HG02884 (cell line): ENCODE data around the gene USP46.

Experiments used
- ATAC-seq: cut with Tn5 transposase; IDR thresholded peaks from one replicate; pipeline ENCODE4 v1.9.1; 2021; ENCODE audit warnings: mild to moderate bottlenecking, moderate library complexity; ENCODE audit not compliant: unreplicated experiment

Gene USP46

GRCh38 chr4:52622564-52622963 is 36.5 kb downstream of the USP46 start:
- no peak for ATAC-seq

GRCh38 chr4:52621567-52621966 is 37.5 kb downstream of the USP46 start:
- ATAC-seq: no peak

GRCh38 chr4:52619591-52619931 is 39.5 kb downstream of the USP46 start:
- ATAC-seq: no peak

- ATAC-seq: no peak
Measured at GRCh38 chr4:52618795-52619590, 40.1 kb downstream of the USP46 start.

GRCh38 chr4:52617336-52618020 is 41.6 kb downstream of the USP46 start:
- ATAC-seq: no peak

- ATAC-seq: no peak
Measured at GRCh38 chr4:52614241-52614640, 44.9 kb downstream of the USP46 start.

GRCh38 chr4:52612341-52612740 is 46.8 kb downstream of the USP46 start:
- ATAC-seq: no peak

- no peak for ATAC-seq
Measured at GRCh38 chr4:52611030-52611555, 48.0 kb downstream of the USP46 start.

- no peak for ATAC-seq
Measured at GRCh38 chr4:52606726-52607125, 52.4 kb downstream of the USP46 start.

GRCh38 chr4:52606040-52606439 is 53.1 kb downstream of the USP46 start:
- no peak for ATAC-seq

- ATAC-seq: no peak
Measured at GRCh38 chr4:52604215-52604614, 54.9 kb downstream of the USP46 start.

- no peak for ATAC-seq
Measured at GRCh38 chr4:52600275-52600674, 58.8 kb downstream of the USP46 start.

GRCh38 chr4:52595001-52595400 is 64.1 kb downstream of the USP46 start:
- ATAC-seq: no peak

GRCh38 chr4:52592287-52592686 is 66.8 kb downstream of the USP46 start:
- ATAC-seq: no peak

GRCh38 chr4:52588771-52589591 is 70.1 kb downstream of the USP46 start:
- no peak for ATAC-seq

- peak; percentile 58 for ATAC-seq
Measured at GRCh38 chr4:52588097-52588496, 71.0 kb downstream of the USP46 start.

- ATAC-seq: no peak
Measured at GRCh38 chr4:52586069-52586468, 73.0 kb downstream of the USP46 start.

GRCh38 chr4:52585379-52585778 is 73.7 kb downstream of the USP46 start:
- no peak for ATAC-seq

- no peak for ATAC-seq
Measured at GRCh38 chr4:52579602-52580272, 79.4 kb downstream of the USP46 start.

- no peak for ATAC-seq
Measured at GRCh38 chr4:52578951-52579350, 80.2 kb downstream of the USP46 start.

- ATAC-seq: no peak
Measured at GRCh38 chr4:52577624-52577962, 81.5 kb downstream of the USP46 start.
